Measurements from ENCODE around the gene ZC3H4. TPM values are rescaled to one million over a fixed set of nuclear protein-coding genes. Genes with fewer than 3 reads are reported as not detected.
"Not testable (repeated sequence)": the region's sequence is repeated elsewhere in the genome, so short reads cannot be mapped to it uniquely, and the experiment has no call there.

ZC3H4 gene
- total RNA-seq, 1 donor from 2014 or later: 47.5 TPM

GRCh38 chr19:47141695-47142094 is 28.1 kb upstream of the ZC3H4 start:
- Histone ChIP-seq H3K4me1 (no peaks in the 10 kb centered on the region), H3K9me3 (no peaks in the 10 kb centered on the region), H3K36me3 (peaks cover 34% of the 10 kb centered on the region), H3K27ac (no peak overlapping the region), H3K27me3 (no peaks in the 10 kb centered on the region), H3K4me3 (no peak overlapping the region)
- no peak for TF ChIP-seq CTCF (IDR thresholded peaks at IDR 0.05)
- DNase-seq: no peak
- ATAC-seq: no peak
- intact Hi-C loops (cut with DNase I): no loop called here

DNA sequence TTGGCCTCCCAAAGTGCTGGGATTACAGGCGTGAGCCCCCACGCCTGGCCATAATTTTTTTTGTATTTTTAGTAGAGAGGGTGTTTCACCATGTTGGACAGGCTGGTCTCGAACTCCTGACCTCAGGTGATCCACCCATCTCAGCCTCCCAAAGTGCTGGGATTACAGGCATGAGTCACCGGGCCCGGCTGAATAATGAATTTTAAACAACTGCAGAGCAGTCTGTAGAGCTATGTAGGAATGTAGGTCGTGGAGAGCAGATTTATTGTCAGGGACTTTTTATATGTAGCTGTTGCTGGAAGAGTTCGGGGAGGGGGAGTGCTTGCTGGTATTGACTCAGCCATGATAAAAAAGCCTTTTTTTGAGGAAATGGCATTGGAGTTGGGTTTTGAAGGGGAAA is 27.7 kb upstream of the ZC3H4 start:
- not testable (repeated sequence) for DNase-seq, H3K9me3 ChIP-seq, ATAC-seq

GRCh38 chr19:47135156-47135555 is 21.6 kb upstream of the ZC3H4 start:
- intact Hi-C loops (cut with DNase I): no loop called here
- TF ChIP-seq CTCF (IDR thresholded peaks at IDR 0.05): no peak
- no peak for DNase-seq
- Histone ChIP-seq H3K4me3 (no peak overlapping the region), H3K4me1 (peaks cover 16% of the 10 kb centered on the region), H3K27me3 (no peaks in the 10 kb centered on the region), H3K36me3 (peaks cover 6% of the 10 kb centered on the region), H3K27ac (no peak overlapping the region), H3K9me3 (no peaks in the 10 kb centered on the region)
- no peak for ATAC-seq

More for the DNA sequence above, 27.7 kb upstream of the ZC3H4 start:
- intact Hi-C loops (cut with DNase I); H3K27ac ChIP-seq; H3K4me3 ChIP-seq; H3K4me1 ChIP-seq; H3K27me3 ChIP-seq: not testable (repeated sequence)
- H3K36me3 ChIP-seq: peaks cover 30% of the 10 kb centered on the region

DNA sequence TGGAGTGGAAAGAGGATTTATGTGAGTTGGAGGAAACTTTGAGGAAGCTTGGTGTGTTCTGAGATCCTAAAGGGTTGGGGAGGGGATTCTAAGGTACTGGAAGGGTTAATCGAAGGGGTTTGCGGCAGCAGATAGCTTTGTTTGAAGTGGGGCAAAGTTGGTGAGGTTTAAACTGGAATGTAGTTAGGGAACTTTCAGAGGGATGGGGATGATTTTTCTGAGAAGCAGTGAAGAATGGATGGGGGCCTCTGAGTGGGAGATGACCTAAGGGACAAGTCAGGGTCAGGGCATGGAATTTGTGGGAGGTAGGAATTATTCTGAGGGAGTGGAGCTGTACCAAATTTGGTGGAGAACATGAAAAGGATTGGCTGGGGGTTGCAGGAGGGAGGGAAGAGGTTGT is 21.0 kb upstream of the ZC3H4 start:
- H3K27me3 ChIP-seq: no peaks in the 10 kb centered on the region
- intact Hi-C loops (cut with DNase I): no loop called here
- H3K36me3 ChIP-seq: peaks cover 6% of the 10 kb centered on the region
- ATAC-seq: no peak
- no peak overlapping the region for H3K4me3 ChIP-seq
- H3K9me3 ChIP-seq: no peaks in the 10 kb centered on the region
- no peak for DNase-seq
- no peak for TF ChIP-seq CTCF (IDR thresholded peaks at IDR 0.05)
- H3K4me1 ChIP-seq: peaks cover 17% of the 10 kb centered on the region
- no peak overlapping the region for H3K27ac ChIP-seq

DNA sequence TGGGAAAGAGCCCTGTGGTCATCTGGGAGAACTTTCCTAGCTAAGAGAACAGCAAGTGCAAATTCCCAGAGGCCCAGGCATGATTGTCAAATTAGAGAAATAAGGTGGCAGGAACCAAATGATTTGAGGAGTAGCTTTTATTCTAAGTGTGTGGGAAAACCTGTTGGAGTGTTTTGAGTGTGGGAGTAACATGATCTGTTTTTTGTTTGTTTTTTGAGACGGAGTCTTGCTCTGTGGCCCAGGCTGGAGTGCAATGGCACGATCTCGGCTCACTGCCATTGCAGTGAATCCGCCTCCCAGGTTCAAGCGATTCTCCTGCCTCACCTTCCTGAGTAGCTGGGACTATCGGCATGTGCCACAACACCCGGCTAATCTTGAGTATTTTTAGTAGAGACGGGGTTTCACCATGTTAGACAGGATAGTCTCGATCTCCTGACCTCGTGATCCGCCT is 19.5 kb upstream of the ZC3H4 start:
- Histone ChIP-seq H3K27ac (no peak overlapping the region), H3K4me1 (peaks cover 17% of the 10 kb centered on the region), H3K27me3 (no peaks in the 10 kb centered on the region), H3K36me3 (peaks cover 6% of the 10 kb centered on the region), H3K9me3 (no peaks in the 10 kb centered on the region), H3K4me3 (no peak overlapping the region)
- intact Hi-C loops (cut with DNase I): no loop called here
- TF ChIP-seq CTCF (IDR thresholded peaks at IDR 0.05): no peak
- peak; percentile 21 for DNase-seq
- no peak for ATAC-seq

GRCh38 chr19:47132194-47132852 is 18.7 kb upstream of the ZC3H4 start:
- Histone ChIP-seq H3K4me3 (no peak overlapping the region), H3K27me3 (no peaks in the 10 kb centered on the region), H3K36me3 (peaks cover 6% of the 10 kb centered on the region), H3K27ac (no peak overlapping the region), H3K4me1 (peaks cover 17% of the 10 kb centered on the region), H3K9me3 (no peaks in the 10 kb centered on the region)
- ATAC-seq (no peak), DNase-seq (no peak)
- TF ChIP-seq CTCF (IDR thresholded peaks at IDR 0.05): no peak
- intact Hi-C loops (cut with DNase I): no loop called here

Measured in upper lobe of right lung (tissue), 1 donor.